RWPE2 (cell line): ENCODE measurements around the gene ZFYVE28.
A peak's percentile ranks its signal among the peaks of the same experiment; 100 is the strongest.

Experiments used
- ATAC-seq: fragments of 200-7000 bp; cut with Tn5 transposase; 3 replicates; pipeline ENCODE4 v1.9.1; 2021; ENCODE audit warnings: low read depth
- DNase-seq: peaks from one replicate; pipeline ENCODE4 v3.0.0-alpha.2; 2020; ENCODE audit warnings: low spot score
- H3K27ac ChIP-seq: fragments of 450-650 bp; 2 replicates; pipeline ENCODE4 v1.5.1; 2017; ENCODE audit warnings: mild to moderate bottlenecking; ENCODE audit not compliant: poor library complexity, severe bottlenecking
- H3K27me3 ChIP-seq: fragments of 250-450 bp; sonication (Bioruptor Pico); 2 replicates; pipeline ENCODE4 v1.5.1; 2021; ENCODE audit warnings: mild to moderate bottlenecking, moderate library complexity; ENCODE audit not compliant: insufficient read depth, poor library complexity, severe bottlenecking
- H3K36me3 ChIP-seq: fragments of 250-450 bp; sonication (Bioruptor Pico); 2 replicates; pipeline ENCODE4 v1.5.1; 2020; ENCODE audit warnings: low read depth, mild to moderate bottlenecking, moderate library complexity
- H3K4me1 ChIP-seq: fragments of 250-450 bp; sonication (Bioruptor Pico); 2 replicates; pipeline ENCODE4 v1.5.1; 2021; ENCODE audit warnings: mild to moderate bottlenecking, moderate library complexity; ENCODE audit not compliant: insufficient read depth, poor library complexity, severe bottlenecking
- H3K4me3 ChIP-seq: fragments of 250-450 bp; sonication (Bioruptor Pico); 2 replicates; pipeline ENCODE4 v1.5.1; 2021; ENCODE audit warnings: mild to moderate bottlenecking, moderate library complexity; ENCODE audit not compliant: severe bottlenecking
- H3K9me3 ChIP-seq: fragments of 250-450 bp; sonication (Bioruptor Pico); 2 replicates; pipeline ENCODE4 v1.5.1; 2021; ENCODE audit warnings: mild to moderate bottlenecking, moderate library complexity; ENCODE audit not compliant: severe bottlenecking
- CTCF ChIP-seq: fragments of 450-650 bp; IDR thresholded peaks from one replicate; pipeline ENCODE4 v1.5.1; 2017; ENCODE audit warnings: mild to moderate bottlenecking, moderate library complexity; ENCODE audit not compliant: poor library complexity, severe bottlenecking

The ZFYVE28 gene

GRCh38 chr4:2265113-2266110, 153.0 kb downstream of the ZFYVE28 start:
- no peaks in the 10 kb centered on the region for H3K36me3 ChIP-seq
- no peaks in the 10 kb centered on the region for H3K27me3 ChIP-seq
- no peaks in the 10 kb centered on the region for H3K9me3 ChIP-seq
- ATAC-seq (no peak), DNase-seq (no peak)
- no peak overlapping the region for H3K27ac ChIP-seq
- H3K4me1 ChIP-seq = peaks cover 4% of the 10 kb centered on the region
- no peak overlapping the region for H3K4me3 ChIP-seq
- no peak for TF ChIP-seq CTCF

- Histone ChIP-seq H3K4me3 (no peak overlapping the region), H3K4me1 (peaks cover 4% of the 10 kb centered on the region), H3K27me3 (no peaks in the 10 kb centered on the region), H3K36me3 (peaks cover 4% of the 10 kb centered on the region; the same call in 1 of the 2 replicates), H3K9me3 (no peaks in the 10 kb centered on the region), H3K27ac (no peak overlapping the region)
- no peak for TF ChIP-seq CTCF
- peak; percentile 52 for DNase-seq
- no peak for ATAC-seq
These were observed 153.9 kb downstream of the ZFYVE28 start for GRCh38 chr4:2264481-2265041.

DNA sequence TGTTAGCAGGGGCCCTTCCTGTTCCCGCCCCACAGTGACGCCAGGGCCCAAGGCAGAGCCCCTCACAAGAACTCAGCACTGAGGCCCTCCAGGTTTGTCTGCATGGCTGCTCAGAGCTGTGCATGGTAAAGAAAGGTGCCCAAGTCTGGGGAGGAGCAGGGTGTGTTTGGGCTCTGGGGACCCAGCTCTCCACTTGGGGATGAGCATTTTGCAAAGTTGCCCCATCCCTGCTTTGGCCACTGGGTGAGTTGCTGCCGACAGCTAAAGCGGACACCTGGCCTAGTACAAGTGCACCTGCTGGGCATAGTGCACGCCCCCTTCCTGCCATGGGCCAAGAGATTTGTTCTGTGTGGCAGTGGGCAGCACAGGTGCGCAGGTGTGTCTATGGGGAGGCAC, 154.5 kb downstream of the ZFYVE28 start:
- DNase-seq (no peak), ATAC-seq (no peak)
- Histone ChIP-seq H3K9me3 (no peaks in the 10 kb centered on the region), H3K4me1 (peaks cover 4% of the 10 kb centered on the region), H3K27me3 (no peaks in the 10 kb centered on the region), H3K27ac (no peak overlapping the region), H3K4me3 (no peak overlapping the region), H3K36me3 (peaks cover 4% of the 10 kb centered on the region; the same call in 1 of the 2 replicates)
- TF ChIP-seq CTCF = no peak

GRCh38 chr4:2262944-2263250, 155.5 kb downstream of the ZFYVE28 start:
- Histone ChIP-seq H3K36me3 (peaks cover 6% of the 10 kb centered on the region; the same call in 1 of the 2 replicates), H3K4me1 (peaks cover 4% of the 10 kb centered on the region), H3K27ac (peak overlapping the region; percentile 66), H3K4me3 (peak overlapping the region; percentile 76), H3K27me3 (no peaks in the 10 kb centered on the region), H3K9me3 (no peaks in the 10 kb centered on the region)
- peak; percentile 58 for DNase-seq
- no peak for ATAC-seq
- no peak for TF ChIP-seq CTCF
